Brain microvascular endothelial cell (primary cell): ENCODE results near the gene EXOC6B.

ENCODE experiments used
- DNase-seq: peaks from one replicate; pipeline ENCODE4 v3.0.0-alpha.2; 2020
- H3K27ac ChIP-seq: fragments of 250-450 bp; sonication (Bioruptor Pico); 2 replicates; pipeline ENCODE4 v1.5.1; 2020; ENCODE audit warnings: mild to moderate bottlenecking, moderate library complexity
- H3K27me3 ChIP-seq: fragments of 250-450 bp; sonication (Bioruptor Pico); replicated peaks from 2 replicates; pipeline ENCODE4 v1.5.1; 2020; ENCODE audit warnings: mild to moderate bottlenecking
- H3K36me3 ChIP-seq: fragments of 250-450 bp; sonication (Bioruptor Pico); replicated peaks from 2 replicates; pipeline ENCODE4 v1.5.1; 2020; ENCODE audit warnings: mild to moderate bottlenecking
- H3K4me3 ChIP-seq: 2 replicates; pipeline ENCODE4 v1.5.1; 2011; ENCODE audit warnings: low read depth, mild to moderate bottlenecking, control low read depth, low read length, moderate library complexity
- CTCF ChIP-seq: IDR thresholded peaks from 2 replicates; pipeline ENCODE4 v1.5.1; 2011; ENCODE audit warnings: low read depth, mild to moderate bottlenecking, moderate library complexity, low read length, control low read depth, inconsistent platforms; ENCODE audit errors: missing control alignments
- in situ Hi-C: cut with HindIII; loops from 2 replicates; pipeline ENCODE4 v1.10.0; 2017; ENCODE audit warnings: low sequenced_read_pairs, low pct_ligation_motif_present

The EXOC6B gene

GRCh38 chr2:72754628-72755320 is 71.1 kb downstream of the EXOC6B start:
- H3K27me3 ChIP-seq, result no peaks in the 10 kb centered on the region
- in situ Hi-C loops, result no loop called here
- TF ChIP-seq CTCF, result no peak
- no peaks in the 10 kb centered on the region for H3K36me3 ChIP-seq
- DNase-seq, result no peak
- no peak overlapping the region for H3K4me3 ChIP-seq
- H3K27ac ChIP-seq, result no peak overlapping the region

GRCh38 chr2:72750977-72751639 is 74.7 kb downstream of the EXOC6B start:
- DNase-seq, result no peak
- no peak for TF ChIP-seq CTCF

GRCh38 chr2:72750466-72750865 is 75.4 kb downstream of the EXOC6B start:
- no peak for DNase-seq
- H3K27ac ChIP-seq, result no peak overlapping the region
- TF ChIP-seq CTCF, result no peak
- H3K36me3 ChIP-seq, result no peaks in the 10 kb centered on the region
- H3K27me3 ChIP-seq, result no peaks in the 10 kb centered on the region
- in situ Hi-C loops, result no loop called here
- H3K4me3 ChIP-seq, result no peak overlapping the region

More at GRCh38 chr2:72750977-72751639, 74.7 kb downstream of the EXOC6B start:
- in situ Hi-C loops, result no loop called here
- Histone ChIP-seq H3K27ac (no peak overlapping the region), H3K27me3 (no peaks in the 10 kb centered on the region), H3K4me3 (no peak overlapping the region), H3K36me3 (no peaks in the 10 kb centered on the region)

- H3K27ac ChIP-seq, result no peak overlapping the region
- no peak for DNase-seq
- in situ Hi-C loops, result no loop called here
- H3K4me3 ChIP-seq, result no peak overlapping the region
- H3K36me3 ChIP-seq, result no peaks in the 10 kb centered on the region
- no peaks in the 10 kb centered on the region for H3K27me3 ChIP-seq
- TF ChIP-seq CTCF, result no peak
Measured at GRCh38 chr2:72747344-72747743, 78.5 kb downstream of the EXOC6B start.

GRCh38 chr2:72745679-72746368 is 80.0 kb downstream of the EXOC6B start:
- no peak overlapping the region for H3K4me3 ChIP-seq
- H3K36me3 ChIP-seq, result no peaks in the 10 kb centered on the region
- in situ Hi-C loops, result no loop called here
- H3K27me3 ChIP-seq, result no peaks in the 10 kb centered on the region
- peak; percentile 42 for DNase-seq
- TF ChIP-seq CTCF, result peak; percentile 47
- no peak overlapping the region for H3K27ac ChIP-seq
